HepG2 (cell line): ENCODE data around the gene PRSS12. TPM values are rescaled to one million over a fixed set of nuclear protein-coding genes. Genes with fewer than 3 reads are reported as not detected.

ENCODE experiments used
- ATAC-seq: fragments of 200-7000 bp; cut with Tn5 transposase; 3 replicates; pipeline ENCODE4 v1.9.1; 2020; ENCODE audit warnings: mild to moderate bottlenecking, moderate library complexity
- BruUV-seq: library from RNA; stranded (reverse); fragments of 400-500 nt; replicated peaks from 2 replicates; lab custom pipeline; 2021; lab: Mats Ljungman, UMichigan
- CTCF ChIA-PET: fragments of 300-600 bp; formaldehyde crosslinking; extraction: SDS; loops from one replicate; lab custom pipeline; 2021; ENCODE audit warnings: low total read pairs, inconsistent platforms, low intra/inter-chr PET ratio; lab: Yijun Ruan, JAX
- POLR2A ChIA-PET: fragments of 350-600 bp; sonication (Branson Sonifier 250); formaldehyde crosslinking; loops from one replicate; lab custom pipeline; 2020; ENCODE audit warnings: antibody characterized with exemption, inconsistent platforms; lab: Yijun Ruan, JAX
- DNase-seq: peaks from one replicate; pipeline ENCODE4 v3.0.0-alpha.2; 2015; ENCODE audit warnings: low spot score
- FAIRE-seq: peaks from 3 replicates; lab custom pipeline; 2011; peaks lifted over from hg19 to GRCh38; lab: Jason Lieb, UNC
- H2AFZ ChIP-seq: one replicate; pipeline ENCODE4 v1.6.1; 2011; ENCODE audit warnings: low read length, inconsistent platforms
- H3K27ac ChIP-seq: fragments of 300-600 bp; 3 replicates; pipeline ENCODE4 v1.8.0; 2011; ENCODE audit warnings: mixed run types, mild to moderate bottlenecking, mixed read lengths, low read length, inconsistent platforms; ENCODE audit not compliant: insufficient read depth; ENCODE audit errors: extremely low read length
- H3K27me3 ChIP-seq, 2 experiments: fragments of 200-600 bp in 1 of 2; 2 replicates in 1 of 2; 3 replicates in 1 of 2; pipeline versions ENCODE4 v1.6.0 to v1.8.0; 2011; ENCODE audit warnings: low read length in 2 of 2, mild to moderate bottlenecking in 2 of 2, moderate library complexity in 2 of 2, inconsistent platforms in 1 of 2; ENCODE audit not compliant: insufficient read depth in 2 of 2, control insufficient read depth in 1 of 2
- H3K36me3 ChIP-seq, 2 experiments: fragments of 200-600 bp in 1 of 2; replicated peaks in 1 of 2; 2 replicates in 1 of 2; 3 replicates in 1 of 2; pipeline versions ENCODE4 v1.5.1 to v1.8.0; 2011; ENCODE audit warnings: low read length in 2 of 2, inconsistent platforms in 1 of 2; ENCODE audit not compliant: insufficient read depth in 2 of 2, control insufficient read depth in 1 of 2
- H3K4me1 ChIP-seq: 2 replicates; pipeline ENCODE4 v1.5.1; 2012; ENCODE audit warnings: low read length, inconsistent platforms; ENCODE audit not compliant: insufficient read depth
- H3K4me2 ChIP-seq: 2 replicates; pipeline ENCODE4 v1.6.0; 2011; ENCODE audit warnings: low read depth, low read length, inconsistent platforms
- H3K4me3 ChIP-seq, 3 experiments: fragments of 200-600 bp in 1 of 3; sonication (generic), shearing (Covaris generic) in 1 of 3; replicated peaks in 1 of 3; 2 replicates each; pipeline ENCODE4 v1.5.1; 2011 to 2016; ENCODE audit warnings: low read length in 3 of 3, inconsistent platforms in 2 of 3, low read depth in 2 of 3, mild to moderate bottlenecking in 2 of 3, control low read depth in 1 of 3, mixed read lengths in 1 of 3; ENCODE audit not compliant: insufficient read depth in 1 of 3
- H3K79me2 ChIP-seq: one replicate; pipeline ENCODE4 v1.6.1; 2011; ENCODE audit warnings: low read length, inconsistent platforms; ENCODE audit not compliant: insufficient read depth
- H3K9ac ChIP-seq: 2 replicates; pipeline ENCODE4 v1.6.0; 2011; ENCODE audit warnings: mild to moderate bottlenecking, low read depth, low read length, inconsistent platforms; ENCODE audit not compliant: insufficient read depth
- H3K9me3 ChIP-seq: 2 replicates; pipeline ENCODE4 v1.5.1; 2012; ENCODE audit warnings: mild to moderate bottlenecking, low read length
- H4K20me1 ChIP-seq: 2 replicates; pipeline ENCODE4 v1.6.0; 2011; ENCODE audit warnings: inconsistent platforms, mild to moderate bottlenecking, low read length, moderate library complexity; ENCODE audit not compliant: insufficient read depth
- AGO1 ChIP-seq: fragments of 200-400 bp; formaldehyde crosslinking; IDR thresholded peaks from 2 replicates; pipeline ENCODE4 v1.6.1; 2017; ENCODE audit warnings: mild to moderate bottlenecking, low read depth, low read length, moderate library complexity; ENCODE audit not compliant: poor library complexity, severe bottlenecking
- DR1 ChIP-seq: sonication (generic); formaldehyde crosslinking; IDR thresholded peaks from 2 replicates; pipeline ENCODE4 v1.8.0; 2021; ENCODE audit warnings: mild to moderate bottlenecking, missing genetic modification reagents, inconsistent platforms
- FOXP1 ChIP-seq, 2 experiments: fragments of 450-650 bp in 1 of 2; IDR thresholded peaks; 2 replicates each; pipeline ENCODE4 v1.6.1; 2017 to 2018; ENCODE audit warnings: antibody characterized with exemption in 1 of 2
- KDM6A ChIP-seq: IDR thresholded peaks from 2 replicates; pipeline ENCODE4 v1.6.1; 2016; ENCODE audit warnings: low read depth
- MAFK ChIP-seq, 2 experiments: IDR thresholded peaks in 1 of 2; conservative IDR thresholded peaks in 1 of 2; 2 replicates each; pipeline ENCODE4 v1.6.1; 2011; ENCODE audit warnings: improper control_type of control experiment in 2 of 2, low read length in 2 of 2
- THAP9 ChIP-seq: sonication (generic); formaldehyde crosslinking; IDR thresholded peaks from 2 replicates; pipeline ENCODE4; 2020; ENCODE audit warnings: missing genetic modification reagents, mild to moderate bottlenecking, borderline replicate concordance
- ZBTB1 ChIP-seq: sonication (generic); formaldehyde crosslinking; IDR thresholded peaks from 2 replicates; pipeline ENCODE4 v1.4.0; 2020; ENCODE audit warnings: missing genetic modification reagents, borderline replicate concordance
- ZFP36L2 ChIP-seq: sonication (generic); formaldehyde crosslinking; IDR thresholded peaks from 2 replicates; pipeline ENCODE4 v1.4.0; 2020; ENCODE audit warnings: missing genetic modification reagents
- ZNF7 ChIP-seq: IDR thresholded peaks from 2 replicates; pipeline ENCODE4 v1.6.1; 2016; ENCODE audit warnings: missing biosample characterization, missing genetic modification reagents
- ZNF749 ChIP-seq: sonication (generic); formaldehyde crosslinking; IDR thresholded peaks from 2 replicates; pipeline ENCODE4 v1.8.0; 2022; ENCODE audit warnings: mild to moderate bottlenecking, missing genetic modification reagents, moderate library complexity, borderline replicate concordance
- WGBS: methylation state at CpG from one replicate; pipeline ENCODE4 v1.1.6; 2017; ENCODE audit warnings: low lambda C conversion rate; 5-methylcytosine and 5-hydroxymethylcytosine counted together
- in situ Hi-C: cut with HindIII; loops from 2 replicates; pipeline ENCODE4 v1.10.0; 2017; ENCODE audit warnings: low pct_unique_long_range_greater_than_20kb; ENCODE audit not compliant: extremely low pct_ligation_motif_present
- intact Hi-C: fragments of 100-400 bp; cut with micrococcal nuclease; formaldehyde crosslinking; loops from one replicate; pipeline ENCODE4 v1.10.0; 2022; ENCODE audit not compliant: unreplicated experiment
- polyA plus RNA-seq, 8 experiments: library from polyadenylated mRNA; depleted of rRNA in 3 of 8; stranded (reverse) in 7 of 8; unstranded in 1 of 8; fragments of >200 nt; fragmentation: Illumina TruSeq in 4 of 8; extraction: Trizol in 4 of 8; gene quantifications; 2 replicates each; pipeline versions ENCODE4 v1.2.1 to v1.2.3, GENCODE V29; 2011 to 2016; ENCODE audit warnings: low read depth in 4 of 8, missing spikeins in 1 of 8, mixed read lengths in 1 of 8; ENCODE audit not compliant: insufficient read depth in 1 of 8
- total RNA-seq, 5 experiments: library from RNA; depleted of rRNA; stranded (reverse); fragments of >200 nt; fragmentation: Illumina TruSeq; extraction: Trizol; gene quantifications; 2 replicates each; pipeline ENCODE4 v1.2.3, GENCODE V29; 2016; ENCODE audit warnings: low read depth in 1 of 5
- TF ChIP-seq, protein P1 (sequence below): sonication (generic); formaldehyde crosslinking; IDR thresholded peaks from 2 replicates; pipeline ENCODE4 v1.5.0; 2020; ENCODE audit warnings: mild to moderate bottlenecking, missing genetic modification reagents
- TF ChIP-seq, protein P2 (sequence below): fragments of 450-650 bp; IDR thresholded peaks from 2 replicates; pipeline ENCODE4 v1.6.1; 2016
- TF ChIP-seq, protein P3 (sequence below), 2 experiments: sonication (generic) in 1 of 2; formaldehyde crosslinking in 1 of 2; IDR thresholded peaks; 2 replicates each; pipeline versions ENCODE4 v1.6.1 to v1.9.0; 2014 to 2022; ENCODE audit warnings: antibody characterized with exemption in 1 of 2, borderline replicate concordance in 1 of 2, inconsistent platforms in 1 of 2, low read depth in 1 of 2, missing genetic modification reagents in 1 of 2

Gene PRSS12
- total and polyA plus RNA-seq, 2 of the 13 experiments (the other 11 are each of a cell fraction or from before 2014, with no cell fraction given): 0.02 TPM; not detected in 1

DNA sequence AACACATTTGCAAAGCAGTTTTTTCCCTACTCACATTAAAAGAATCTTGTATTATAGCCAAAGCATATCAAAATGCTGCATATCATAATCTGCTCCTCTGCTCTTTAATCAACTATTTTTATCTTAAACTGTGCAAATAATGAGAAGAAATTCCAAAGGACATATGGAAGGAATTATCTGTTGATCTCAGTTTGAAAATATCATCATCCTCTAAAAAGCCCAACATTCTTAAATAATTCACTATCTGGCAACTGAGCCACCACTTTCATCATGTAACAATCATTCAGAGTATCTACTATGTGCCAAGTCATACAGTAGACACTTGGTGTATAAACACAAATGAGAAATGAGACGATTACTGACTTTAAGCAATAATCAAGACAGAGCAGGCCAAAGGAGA is 63.0 kb downstream of the PRSS12 start:
- H4K20me1 ChIP-seq: no peaks in the 10 kb centered on the region
- H3K27ac ChIP-seq: no peak overlapping the region
- intact Hi-C loops (no loop called here), in situ Hi-C loops (no loop called here)
- BruUV-seq: no TSS peak
- ATAC-seq (no peak), DNase-seq (no peak), FAIRE-seq (no peak)
- H2AFZ ChIP-seq: no peak overlapping the region
- H3K4me2 ChIP-seq: no peak overlapping the region
- no peak overlapping the region for H3K4me3 ChIP-seq
- CTCF ChIA-PET: no interaction called here
- POLR2A ChIA-PET: no interaction called here
- WGBS: 60% methylated on average over 1 of the region's 1 CpG
- H3K9ac ChIP-seq: no peak overlapping the region
- no peaks in the 10 kb centered on the region for H3K4me1 ChIP-seq
- H3K79me2 ChIP-seq: no peaks in the 10 kb centered on the region
- 0 out of 5 replicates have a peak, but pooled peaks cover 0 to 1% of the 10 kb centered on the region in 2 experiments for H3K27me3 ChIP-seq
- H3K9me3 ChIP-seq: no peaks in the 10 kb centered on the region
- H3K36me3 ChIP-seq: no peaks in the 10 kb centered on the region
- TF ChIP-seq DR1 (CRISPR knock-in tag) (no peak), FOXP1 (IDR thresholded peaks at IDR 0.05) (no peak), FOXP1 (CRISPR knock-in tag; IDR thresholded peaks at IDR 0.05) (no peak), ZFP36L2 (no peak), MAFK (conservative IDR thresholded peaks at IDR 0.05 in 1 of 2, IDR thresholded peaks at IDR 0.05 in 1 of 2; ENCODE audit: low read length in 2 of 2) (no peak), ZNF749 (CRISPR knock-in tag) (no peak), KDM6A (CRISPR knock-in tag) (no peak), ZNF7 (CRISPR knock-in tag) (no peak), THAP9 (CRISPR knock-in tag) (no peak), ZBTB1 (CRISPR knock-in tag) (no peak), AGO1 (no peak)
- TF ChIP-seq, protein P1, sequence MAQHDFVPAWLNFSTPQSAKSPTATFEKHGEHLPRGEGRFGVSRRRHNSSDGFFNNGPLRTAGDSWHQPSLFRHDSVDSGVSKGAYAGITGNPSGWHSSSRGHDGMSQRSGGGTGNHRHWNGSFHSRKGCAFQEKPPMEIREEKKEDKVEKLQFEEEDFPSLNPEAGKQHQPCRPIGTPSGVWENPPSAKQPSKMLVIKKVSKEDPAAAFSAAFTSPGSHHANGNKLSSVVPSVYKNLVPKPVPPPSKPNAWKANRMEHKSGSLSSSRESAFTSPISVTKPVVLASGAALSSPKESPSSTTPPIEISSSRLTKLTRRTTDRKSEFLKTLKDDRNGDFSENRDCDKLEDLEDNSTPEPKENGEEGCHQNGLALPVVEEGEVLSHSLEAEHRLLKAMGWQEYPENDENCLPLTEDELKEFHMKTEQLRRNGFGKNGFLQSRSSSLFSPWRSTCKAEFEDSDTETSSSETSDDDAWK (CRISPR knock-in tag): no peak
- TF ChIP-seq, protein P2, sequence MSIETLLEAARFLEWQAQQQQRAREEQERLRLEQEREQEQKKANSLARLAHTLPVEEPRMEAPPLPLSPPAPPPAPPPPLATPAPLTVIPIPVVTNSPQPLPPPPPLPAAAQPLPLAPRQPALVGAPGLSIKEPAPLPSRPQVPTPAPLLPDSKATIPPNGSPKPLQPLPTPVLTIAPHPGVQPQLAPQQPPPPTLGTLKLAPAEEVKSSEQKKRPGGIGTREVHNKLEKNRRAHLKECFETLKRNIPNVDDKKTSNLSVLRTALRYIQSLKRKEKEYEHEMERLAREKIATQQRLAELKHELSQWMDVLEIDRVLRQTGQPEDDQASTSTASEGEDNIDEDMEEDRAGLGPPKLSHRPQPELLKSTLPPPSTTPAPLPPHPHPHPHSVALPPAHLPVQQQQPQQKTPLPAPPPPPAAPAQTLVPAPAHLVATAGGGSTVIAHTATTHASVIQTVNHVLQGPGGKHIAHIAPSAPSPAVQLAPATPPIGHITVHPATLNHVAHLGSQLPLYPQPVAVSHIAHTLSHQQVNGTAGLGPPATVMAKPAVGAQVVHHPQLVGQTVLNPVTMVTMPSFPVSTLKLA: no peak
- TF ChIP-seq, protein P3, sequence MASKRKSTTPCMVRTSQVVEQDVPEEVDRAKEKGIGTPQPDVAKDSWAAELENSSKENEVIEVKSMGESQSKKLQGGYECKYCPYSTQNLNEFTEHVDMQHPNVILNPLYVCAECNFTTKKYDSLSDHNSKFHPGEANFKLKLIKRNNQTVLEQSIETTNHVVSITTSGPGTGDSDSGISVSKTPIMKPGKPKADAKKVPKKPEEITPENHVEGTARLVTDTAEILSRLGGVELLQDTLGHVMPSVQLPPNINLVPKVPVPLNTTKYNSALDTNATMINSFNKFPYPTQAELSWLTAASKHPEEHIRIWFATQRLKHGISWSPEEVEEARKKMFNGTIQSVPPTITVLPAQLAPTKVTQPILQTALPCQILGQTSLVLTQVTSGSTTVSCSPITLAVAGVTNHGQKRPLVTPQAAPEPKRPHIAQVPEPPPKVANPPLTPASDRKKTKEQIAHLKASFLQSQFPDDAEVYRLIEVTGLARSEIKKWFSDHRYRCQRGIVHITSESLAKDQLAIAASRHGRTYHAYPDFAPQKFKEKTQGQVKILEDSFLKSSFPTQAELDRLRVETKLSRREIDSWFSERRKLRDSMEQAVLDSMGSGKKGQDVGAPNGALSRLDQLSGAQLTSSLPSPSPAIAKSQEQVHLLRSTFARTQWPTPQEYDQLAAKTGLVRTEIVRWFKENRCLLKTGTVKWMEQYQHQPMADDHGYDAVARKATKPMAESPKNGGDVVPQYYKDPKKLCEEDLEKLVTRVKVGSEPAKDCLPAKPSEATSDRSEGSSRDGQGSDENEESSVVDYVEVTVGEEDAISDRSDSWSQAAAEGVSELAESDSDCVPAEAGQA (IDR thresholded peaks at IDR 0.05; ENCODE audit: low read depth): no peak
- TF ChIP-seq, protein P3 (CRISPR knock-in tag; IDR thresholded peaks at IDR 0.05; ENCODE audit: borderline replicate concordance): no peak
